RWPE2 (cell line): ENCODE data around the gene C2orf69.

Experiments used
- ATAC-seq: fragments of 200-7000 bp; cut with Tn5 transposase; 3 replicates; pipeline ENCODE4 v1.9.1; 2021; ENCODE audit warnings: low read depth
- DNase-seq: peaks from one replicate; pipeline ENCODE4 v3.0.0-alpha.2; 2020; ENCODE audit warnings: low spot score
- H3K27ac ChIP-seq: fragments of 450-650 bp; 2 replicates; pipeline ENCODE4 v1.5.1; 2017; ENCODE audit warnings: mild to moderate bottlenecking; ENCODE audit not compliant: poor library complexity, severe bottlenecking
- H3K27me3 ChIP-seq: fragments of 250-450 bp; sonication (Bioruptor Pico); 2 replicates; pipeline ENCODE4 v1.5.1; 2021; ENCODE audit warnings: mild to moderate bottlenecking, moderate library complexity; ENCODE audit not compliant: insufficient read depth, poor library complexity, severe bottlenecking
- H3K36me3 ChIP-seq: fragments of 250-450 bp; sonication (Bioruptor Pico); 2 replicates; pipeline ENCODE4 v1.5.1; 2020; ENCODE audit warnings: low read depth, mild to moderate bottlenecking, moderate library complexity
- H3K4me1 ChIP-seq: fragments of 250-450 bp; sonication (Bioruptor Pico); 2 replicates; pipeline ENCODE4 v1.5.1; 2021; ENCODE audit warnings: mild to moderate bottlenecking, moderate library complexity; ENCODE audit not compliant: insufficient read depth, poor library complexity, severe bottlenecking
- H3K4me3 ChIP-seq: fragments of 250-450 bp; sonication (Bioruptor Pico); 2 replicates; pipeline ENCODE4 v1.5.1; 2021; ENCODE audit warnings: mild to moderate bottlenecking, moderate library complexity; ENCODE audit not compliant: severe bottlenecking
- H3K9me3 ChIP-seq: fragments of 250-450 bp; sonication (Bioruptor Pico); 2 replicates; pipeline ENCODE4 v1.5.1; 2021; ENCODE audit warnings: mild to moderate bottlenecking, moderate library complexity; ENCODE audit not compliant: severe bottlenecking
- TF ChIP-seq, protein P1 (sequence below): fragments of 450-650 bp; IDR thresholded peaks from one replicate; pipeline ENCODE4 v1.5.1; 2017; ENCODE audit warnings: mild to moderate bottlenecking, moderate library complexity; ENCODE audit not compliant: poor library complexity, severe bottlenecking

Gene C2orf69

GRCh38 chr2:199914372-199914958 lies 3.4 kb downstream of the C2orf69 start:
- Histone ChIP-seq H3K9me3 (peaks cover 6% of the 10 kb centered on the region), H3K27me3 (no peaks in the 10 kb centered on the region), H3K36me3 (peaks cover 53% of the 10 kb centered on the region), H3K27ac (no peak overlapping the region), H3K4me1 (peaks cover 15% of the 10 kb centered on the region), H3K4me3 (no peak overlapping the region)
- ATAC-seq, result no peak
- TF ChIP-seq, protein P1, sequence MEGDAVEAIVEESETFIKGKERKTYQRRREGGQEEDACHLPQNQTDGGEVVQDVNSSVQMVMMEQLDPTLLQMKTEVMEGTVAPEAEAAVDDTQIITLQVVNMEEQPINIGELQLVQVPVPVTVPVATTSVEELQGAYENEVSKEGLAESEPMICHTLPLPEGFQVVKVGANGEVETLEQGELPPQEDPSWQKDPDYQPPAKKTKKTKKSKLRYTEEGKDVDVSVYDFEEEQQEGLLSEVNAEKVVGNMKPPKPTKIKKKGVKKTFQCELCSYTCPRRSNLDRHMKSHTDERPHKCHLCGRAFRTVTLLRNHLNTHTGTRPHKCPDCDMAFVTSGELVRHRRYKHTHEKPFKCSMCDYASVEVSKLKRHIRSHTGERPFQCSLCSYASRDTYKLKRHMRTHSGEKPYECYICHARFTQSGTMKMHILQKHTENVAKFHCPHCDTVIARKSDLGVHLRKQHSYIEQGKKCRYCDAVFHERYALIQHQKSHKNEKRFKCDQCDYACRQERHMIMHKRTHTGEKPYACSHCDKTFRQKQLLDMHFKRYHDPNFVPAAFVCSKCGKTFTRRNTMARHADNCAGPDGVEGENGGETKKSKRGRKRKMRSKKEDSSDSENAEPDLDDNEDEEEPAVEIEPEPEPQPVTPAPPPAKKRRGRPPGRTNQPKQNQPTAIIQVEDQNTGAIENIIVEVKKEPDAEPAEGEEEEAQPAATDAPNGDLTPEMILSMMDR, result no peak
- DNase-seq, result no peak

GRCh38 chr2:199916980-199917379 lies 5.9 kb downstream of the C2orf69 start:
- H3K36me3 ChIP-seq, result peaks cover 58% of the 10 kb centered on the region
- ATAC-seq (no peak), DNase-seq (no peak)
- H3K9me3 ChIP-seq, result peaks cover 6% of the 10 kb centered on the region
- no peak overlapping the region for H3K27ac ChIP-seq
- no peak overlapping the region for H3K4me3 ChIP-seq
- H3K4me1 ChIP-seq, result peaks cover 15% of the 10 kb centered on the region
- H3K27me3 ChIP-seq, result no peaks in the 10 kb centered on the region
- TF ChIP-seq, protein P1, result no peak

- no peak overlapping the region for H3K4me3 ChIP-seq
- H3K4me1 ChIP-seq, result peaks cover 3% of the 10 kb centered on the region
- TF ChIP-seq, protein P1, result no peak
- no peak; the same call in 2 of the 3 replicates for ATAC-seq
- no peaks in the 10 kb centered on the region for H3K9me3 ChIP-seq
- DNase-seq, result no peak
- no peaks in the 10 kb centered on the region for H3K27me3 ChIP-seq
- H3K27ac ChIP-seq, result no peak overlapping the region
- peaks cover 55% of the 10 kb centered on the region for H3K36me3 ChIP-seq
Observed at GRCh38 chr2:199922856-199923255, 11.8 kb downstream of the C2orf69 start.

DNA sequence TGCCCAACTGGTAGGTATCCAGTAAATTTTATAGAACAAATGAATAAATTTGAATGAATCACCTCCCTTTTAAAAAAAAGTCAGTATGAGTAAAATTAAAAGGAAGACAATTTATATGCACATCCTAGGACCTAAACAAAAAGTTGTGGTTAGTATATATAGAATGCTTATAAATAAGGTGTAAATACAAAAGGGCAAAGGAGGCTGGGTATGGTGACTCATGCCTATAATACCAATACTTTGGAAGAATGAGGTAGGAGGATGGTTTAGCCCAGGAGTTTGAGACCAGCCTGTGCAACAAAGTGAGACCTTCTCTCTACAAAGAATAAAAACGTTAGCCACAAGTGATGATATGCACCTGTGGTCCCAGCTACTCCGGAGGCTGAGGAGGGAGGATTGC lies 12.8 kb downstream of the C2orf69 start:
- Histone ChIP-seq H3K4me1 (peaks cover 3% of the 10 kb centered on the region), H3K27me3 (no peaks in the 10 kb centered on the region), H3K4me3 (no peak overlapping the region), H3K27ac (no peak overlapping the region), H3K36me3 (peaks cover 50% of the 10 kb centered on the region), H3K9me3 (no peaks in the 10 kb centered on the region)
- DNase-seq, result no peak
- TF ChIP-seq, protein P1, result no peak
- 0 out of 3 replicates have a peak, but pooled peaks have one; percentile 33 for ATAC-seq

GRCh38 chr2:199926806-199927205 lies 15.7 kb downstream of the C2orf69 start:
- Histone ChIP-seq H3K4me3 (no peak overlapping the region), H3K36me3 (peaks cover 63% of the 10 kb centered on the region), H3K27ac (no peak overlapping the region), H3K27me3 (no peaks in the 10 kb centered on the region), H3K4me1 (peaks cover 3% of the 10 kb centered on the region), H3K9me3 (no peaks in the 10 kb centered on the region)
- TF ChIP-seq, protein P1, result no peak
- DNase-seq (no peak), ATAC-seq (no peak)
